ENCODE data around the gene PCED1A. TPM values are rescaled to one million over a fixed set of nuclear protein-coding genes. Genes with fewer than 3 reads are reported as not detected.

Gene PCED1A, protein sequence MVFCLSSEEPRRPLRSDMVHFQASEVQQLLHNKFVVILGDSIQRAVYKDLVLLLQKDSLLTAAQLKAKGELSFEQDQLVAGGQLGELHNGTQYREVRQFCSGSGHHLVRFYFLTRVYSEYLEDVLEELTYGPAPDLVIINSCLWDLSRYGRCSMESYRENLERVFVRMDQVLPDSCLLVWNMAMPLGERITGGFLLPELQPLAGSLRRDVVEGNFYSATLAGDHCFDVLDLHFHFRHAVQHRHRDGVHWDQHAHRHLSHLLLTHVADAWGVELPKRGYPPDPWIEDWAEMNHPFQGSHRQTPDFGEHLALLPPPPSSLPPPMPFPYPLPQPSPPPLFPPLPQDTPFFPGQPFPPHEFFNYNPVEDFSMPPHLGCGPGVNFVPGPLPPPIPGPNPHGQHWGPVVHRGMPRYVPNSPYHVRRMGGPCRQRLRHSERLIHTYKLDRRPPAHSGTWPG
- total RNA-seq = 10 to 100 TPM; 23.4 to 38.0 (median 36.6) TPM

- Histone ChIP-seq H3K9me3 (no peaks in the 10 kb centered on the region), H3K27me3 (no peaks in the 10 kb centered on the region), H3K36me3 (no peaks in the 10 kb centered on the region), H3K27ac (peak within 1 kb of the TSS; percentile 91 to 94), H3K4me3 (peak within 1 kb of the TSS; percentile 73 to 89 (median 75)), H3K4me1 (peaks cover 0 to 4% of the 10 kb centered on the region in 2 donors)
- intact Hi-C loops (cut with DNase I; ENCODE audit: low total_unique reads) = no loop called here
- DNase-seq (ENCODE audit: low spot score in 2 of 2) = peak; percentile 75 to 81
- no peak for TF ChIP-seq POLR2A (IDR thresholded peaks at IDR 0.05)
- TF ChIP-seq, protein P1, sequence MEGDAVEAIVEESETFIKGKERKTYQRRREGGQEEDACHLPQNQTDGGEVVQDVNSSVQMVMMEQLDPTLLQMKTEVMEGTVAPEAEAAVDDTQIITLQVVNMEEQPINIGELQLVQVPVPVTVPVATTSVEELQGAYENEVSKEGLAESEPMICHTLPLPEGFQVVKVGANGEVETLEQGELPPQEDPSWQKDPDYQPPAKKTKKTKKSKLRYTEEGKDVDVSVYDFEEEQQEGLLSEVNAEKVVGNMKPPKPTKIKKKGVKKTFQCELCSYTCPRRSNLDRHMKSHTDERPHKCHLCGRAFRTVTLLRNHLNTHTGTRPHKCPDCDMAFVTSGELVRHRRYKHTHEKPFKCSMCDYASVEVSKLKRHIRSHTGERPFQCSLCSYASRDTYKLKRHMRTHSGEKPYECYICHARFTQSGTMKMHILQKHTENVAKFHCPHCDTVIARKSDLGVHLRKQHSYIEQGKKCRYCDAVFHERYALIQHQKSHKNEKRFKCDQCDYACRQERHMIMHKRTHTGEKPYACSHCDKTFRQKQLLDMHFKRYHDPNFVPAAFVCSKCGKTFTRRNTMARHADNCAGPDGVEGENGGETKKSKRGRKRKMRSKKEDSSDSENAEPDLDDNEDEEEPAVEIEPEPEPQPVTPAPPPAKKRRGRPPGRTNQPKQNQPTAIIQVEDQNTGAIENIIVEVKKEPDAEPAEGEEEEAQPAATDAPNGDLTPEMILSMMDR (IDR thresholded peaks at IDR 0.05) = peak in 1 of 3 donors; percentile 8
- TF ChIP-seq POLR2AphosphoS5 (IDR thresholded peaks at IDR 0.05) = peak; percentile 67 to 82 (median 73)
Measured at GRCh38 chr20:2840138-2840966, at the start of gene PCED1A, which contains the start of gene VPS16. TSS of gene PCED1A (minus strand) at chr20:2840655. CDS start at chr20:2839912, 743 bp downstream. TSS of gene VPS16 (plus strand) at chr20:2840745. CDS start at chr20:2840775, 30 bp downstream.

GRCh38 chr20:2889797-2890196 is 49.3 kb upstream of the PCED1A start:
- Histone ChIP-seq H3K27me3 (no peaks in the 10 kb centered on the region), H3K9me3 (no peaks in the 10 kb centered on the region), H3K4me3 (no peak overlapping the region), H3K36me3 (no peaks in the 10 kb centered on the region), H3K27ac (no peak overlapping the region), H3K4me1 (no peaks in the 10 kb centered on the region)
- intact Hi-C loops (cut with DNase I; ENCODE audit: low total_unique reads) = no loop called here
- DNase-seq (ENCODE audit: low spot score in 2 of 2) = no peak
- no peak for TF ChIP-seq POLR2AphosphoS5 (IDR thresholded peaks at IDR 0.05)

DNA sequence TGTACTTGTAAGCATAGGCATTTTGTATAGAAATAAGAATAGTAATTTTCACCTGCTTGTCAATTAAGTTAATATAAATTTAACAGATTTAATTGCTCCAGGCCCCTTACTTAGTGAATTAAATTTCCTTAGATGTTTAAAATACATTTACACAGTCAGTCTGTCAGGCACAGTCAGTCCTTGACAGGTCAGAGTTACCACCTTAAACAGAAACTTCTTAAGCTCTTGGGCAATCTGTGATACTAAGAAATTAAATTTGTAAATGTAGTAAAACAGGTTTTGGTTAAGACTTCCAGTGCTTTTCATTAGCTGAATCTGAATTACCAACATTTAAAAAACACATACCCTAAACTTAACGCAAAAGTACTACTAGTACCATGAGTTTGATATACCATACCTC is 48.8 kb upstream of the PCED1A start:
- no peaks in the 10 kb centered on the region for H3K9me3 ChIP-seq
- H3K27me3 ChIP-seq = no peaks in the 10 kb centered on the region
- intact Hi-C loops (cut with DNase I; ENCODE audit: low total_unique reads) = no loop called here
- no peak overlapping the region for H3K4me3 ChIP-seq
- H3K27ac ChIP-seq = no peak overlapping the region
- no peak for TF ChIP-seq POLR2AphosphoS5 (IDR thresholded peaks at IDR 0.05)
- no peak for DNase-seq (ENCODE audit: low spot score in 2 of 2)
- no peaks in the 10 kb centered on the region for H3K4me1 ChIP-seq
- no peaks in the 10 kb centered on the region for H3K36me3 ChIP-seq

DNA sequence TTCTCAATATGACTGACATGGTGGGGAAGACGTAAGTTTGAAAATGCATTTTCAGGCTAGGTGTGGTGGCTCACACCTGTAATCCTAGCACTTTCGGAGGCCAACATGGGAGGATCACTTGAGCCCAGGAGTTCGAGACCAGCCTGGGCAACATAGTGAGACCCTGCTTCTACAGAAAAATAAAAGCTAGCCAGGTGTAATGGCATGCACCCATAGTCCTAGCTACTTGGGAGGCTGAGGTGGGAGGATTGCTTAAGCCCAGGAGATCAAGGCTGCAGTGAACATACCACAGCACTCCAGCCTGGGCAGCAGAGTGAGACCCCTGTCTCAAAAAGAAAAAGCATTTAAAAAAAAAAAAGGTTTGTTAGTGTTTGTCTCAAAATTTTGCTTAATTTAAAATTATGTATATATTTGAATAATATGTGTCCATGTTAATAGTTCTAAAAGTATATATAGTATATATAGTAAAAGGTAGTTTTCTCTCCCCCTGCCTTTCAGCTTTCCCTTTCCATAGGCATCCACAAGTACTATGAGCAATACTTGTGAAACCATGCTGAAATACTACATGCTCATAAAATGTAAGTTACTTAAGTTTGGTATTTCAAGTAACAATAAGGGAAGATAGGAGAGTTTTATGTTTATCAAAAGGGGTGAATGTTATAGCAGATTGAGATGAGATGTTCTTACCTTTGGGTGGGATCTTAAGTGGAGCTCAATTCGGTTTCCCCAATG is 47.9 kb upstream of the PCED1A start:
- Histone ChIP-seq H3K27me3 (no peaks in the 10 kb centered on the region), H3K9me3 (no peaks in the 10 kb centered on the region), H3K4me3 (no peak overlapping the region), H3K27ac (no peak overlapping the region), H3K4me1 (no peaks in the 10 kb centered on the region), H3K36me3 (no peaks in the 10 kb centered on the region)
- no peak for DNase-seq (ENCODE audit: low spot score in 2 of 2)
- intact Hi-C loops (cut with DNase I; ENCODE audit: low total_unique reads) = no loop called here
- TF ChIP-seq, protein P1 (IDR thresholded peaks at IDR 0.05) = no peak
- no peak for TF ChIP-seq POLR2A (IDR thresholded peaks at IDR 0.05)
- TF ChIP-seq POLR2AphosphoS5 (IDR thresholded peaks at IDR 0.05) = no peak

GRCh38 chr20:2887715-2888114 is 47.3 kb upstream of the PCED1A start:
- H3K27me3 ChIP-seq = no peaks in the 10 kb centered on the region
- TF ChIP-seq POLR2A (IDR thresholded peaks at IDR 0.05) = no peak
- no peak overlapping the region for H3K27ac ChIP-seq
- H3K4me1 ChIP-seq = no peaks in the 10 kb centered on the region
- no peak for DNase-seq (ENCODE audit: low spot score in 2 of 2)
- no peaks in the 10 kb centered on the region for H3K9me3 ChIP-seq
- intact Hi-C loops (cut with DNase I; ENCODE audit: low total_unique reads) = no loop called here
- H3K36me3 ChIP-seq = no peaks in the 10 kb centered on the region
- H3K4me3 ChIP-seq = no peak overlapping the region

Data from breast epithelium (tissue), 4 donors.